Kidney tubule cell (primary cell): ENCODE data around the gene GNAT1.

Source experiments
- DNase-seq: peaks from one replicate; pipeline ENCODE4 v3.0.0-alpha.2; 2018; ENCODE audit warnings: low spot score

The GNAT1 gene

DNA sequence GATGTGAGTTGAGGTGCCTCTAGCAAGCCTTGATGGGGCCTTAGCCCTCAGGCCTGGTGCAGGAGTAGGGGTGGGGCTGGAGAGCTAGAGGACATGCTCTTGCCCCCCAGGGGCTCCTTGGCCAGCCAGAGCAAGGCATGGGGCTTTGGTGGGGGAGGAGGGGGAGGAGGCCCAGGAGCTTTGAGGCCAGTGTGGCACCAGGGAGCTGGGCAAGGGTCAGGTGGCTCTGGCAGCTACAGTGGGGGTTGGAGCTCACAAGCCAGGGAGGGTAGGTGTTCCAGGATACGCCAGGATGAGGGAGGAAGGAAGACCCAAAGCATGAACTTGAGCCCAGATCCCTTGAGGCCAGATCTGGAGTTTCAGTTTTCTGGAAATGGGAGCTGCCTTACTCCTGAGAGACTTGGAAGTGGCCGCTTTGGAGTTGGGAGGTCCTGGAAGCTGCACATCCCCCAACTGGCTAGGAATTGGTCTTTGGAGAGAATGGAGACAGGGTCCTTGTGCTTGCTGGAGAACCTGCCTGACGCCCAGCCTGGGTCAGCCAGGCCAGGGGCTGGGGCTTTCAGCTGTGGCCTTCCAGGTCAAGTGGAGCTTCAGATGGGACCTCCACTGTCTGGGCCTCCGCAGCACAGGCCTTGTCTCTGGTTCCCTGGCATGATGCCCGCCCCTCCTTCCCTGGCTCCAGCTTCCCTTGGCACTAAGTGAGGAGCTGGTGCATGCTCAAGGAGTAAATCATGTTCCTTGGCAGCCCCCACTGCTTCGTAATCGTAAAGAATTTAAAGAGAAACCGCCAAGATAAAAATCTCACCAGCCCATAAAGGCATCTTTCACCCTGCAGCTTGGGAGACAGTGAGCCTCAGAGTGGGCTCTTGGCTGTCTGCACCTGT is 27.6 kb upstream of the GNAT1 start:
- peak; percentile 87 for DNase-seq

- no peak for DNase-seq
These were observed 26.9 kb upstream of the GNAT1 start for GRCh38 chr3:50164481-50164880.

DNA sequence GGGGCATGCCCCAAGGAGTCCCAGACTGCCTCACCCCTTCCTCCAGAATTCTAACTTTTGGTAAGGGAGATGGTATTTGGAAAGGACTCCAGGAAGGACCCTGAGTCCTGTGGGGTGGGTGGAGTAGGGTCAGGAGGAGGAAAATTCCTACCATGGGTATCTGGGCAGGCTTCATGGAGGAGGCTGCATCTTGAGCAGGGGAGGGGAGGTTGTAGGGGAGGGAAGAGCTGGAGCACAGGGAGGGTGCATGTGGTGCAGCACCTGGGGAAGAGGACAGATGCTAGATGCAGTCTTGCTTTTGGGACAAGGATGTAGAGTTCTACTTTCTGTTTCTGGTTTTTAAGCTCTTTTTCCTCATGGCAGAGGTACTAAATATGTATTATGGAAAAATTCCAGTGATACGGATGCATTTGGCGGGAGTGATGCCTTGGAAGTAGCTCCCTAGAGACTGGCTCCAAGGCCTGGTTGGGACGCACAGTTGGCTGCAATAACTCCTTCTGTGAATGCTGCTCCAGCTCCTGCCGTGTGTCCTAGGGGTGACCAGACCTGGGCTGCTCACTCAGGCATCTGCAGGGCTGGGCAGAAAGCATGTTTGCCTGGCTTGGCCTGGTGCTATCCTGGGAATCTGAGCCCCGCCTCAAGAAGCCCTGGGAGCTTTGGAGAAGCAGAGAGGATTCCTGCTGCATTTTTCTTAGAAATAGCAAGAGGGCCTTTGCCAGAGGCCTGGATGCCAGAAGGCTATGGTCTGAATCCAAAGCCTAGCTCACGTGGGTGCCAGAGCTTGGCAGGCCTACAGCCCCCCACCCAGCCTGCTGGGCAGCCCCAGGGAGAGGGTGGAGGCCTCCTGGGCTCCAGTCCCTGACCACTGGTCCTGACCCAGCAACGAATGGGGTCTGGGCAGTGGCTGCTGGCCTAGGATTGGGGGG is 26.2 kb upstream of the GNAT1 start:
- peak; percentile 69 for DNase-seq

DNA sequence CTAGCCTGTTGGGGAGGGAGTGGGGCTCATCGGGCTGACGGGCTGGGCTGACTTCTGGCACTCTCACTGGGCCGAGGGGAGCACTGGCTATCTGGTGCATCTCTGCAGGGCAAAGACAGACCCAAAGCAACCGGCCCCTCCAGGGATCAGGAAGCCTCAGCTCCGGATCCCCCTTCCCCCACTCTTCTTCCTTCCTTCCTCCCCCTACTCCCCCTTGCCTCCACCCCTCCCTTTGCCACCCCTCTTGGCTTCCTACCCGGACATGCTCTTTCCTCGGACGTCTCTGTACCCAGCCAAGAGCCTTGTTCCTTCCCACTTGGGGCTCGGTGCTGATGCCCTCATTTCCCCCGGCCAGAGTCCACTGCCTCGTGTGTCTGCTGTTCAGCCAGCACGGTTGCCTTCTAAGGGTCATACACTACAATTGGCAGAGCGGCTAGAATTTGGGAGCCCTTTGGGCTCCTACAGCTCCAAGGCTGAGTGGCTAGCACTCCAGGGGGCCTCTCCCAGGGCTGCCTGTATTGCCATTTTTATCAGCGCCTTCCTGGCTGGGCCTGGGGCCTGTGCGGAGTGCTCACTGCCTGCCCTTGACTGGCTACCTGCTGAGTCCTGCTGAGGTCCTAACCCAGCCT is 25.4 kb upstream of the GNAT1 start:
- peak; percentile 30 for DNase-seq

- DNase-seq, result peak; percentile 88
These were observed 24.8 kb upstream of the GNAT1 start for GRCh38 chr3:50166620-50167019.

GRCh38 chr3:50167069-50167840 is 24.2 kb upstream of the GNAT1 start:
- peak; percentile 94 for DNase-seq

- DNase-seq, result no peak
These were observed 23.6 kb upstream of the GNAT1 start for GRCh38 chr3:50167841-50168209.

GRCh38 chr3:50168388-50168787 is 23.0 kb upstream of the GNAT1 start:
- no peak for DNase-seq

- no peak for DNase-seq
These were observed 22.6 kb upstream of the GNAT1 start for GRCh38 chr3:50168791-50169190.

DNA sequence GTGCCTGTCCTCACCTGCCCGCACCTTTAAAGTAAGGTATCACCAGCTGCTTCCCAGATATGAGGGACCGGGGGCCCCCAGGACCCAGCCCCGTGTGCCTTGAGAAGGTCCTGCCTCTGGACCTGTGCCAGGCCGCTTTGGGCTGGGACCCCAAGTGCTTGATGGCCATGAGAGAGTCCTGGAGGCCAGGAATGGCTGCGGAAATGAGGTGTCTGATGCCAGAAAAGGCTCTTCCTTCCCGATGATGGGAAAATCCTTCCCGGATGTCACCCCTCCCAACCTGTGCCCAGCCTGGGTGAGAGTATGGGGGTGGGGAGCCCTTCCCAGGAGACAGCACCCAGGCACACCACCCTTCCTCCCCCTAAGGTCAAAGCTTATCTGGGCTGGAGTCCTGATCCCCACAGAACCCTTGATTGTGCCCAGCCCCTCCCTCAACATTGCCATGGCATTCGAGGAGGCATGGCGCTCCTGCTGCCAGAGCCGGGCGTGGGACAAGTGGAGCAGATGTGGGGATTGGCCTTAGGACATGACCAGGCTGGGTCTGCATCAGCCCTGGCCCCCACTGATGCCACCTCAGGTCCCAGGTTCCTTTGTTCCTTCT is 22.1 kb upstream of the GNAT1 start:
- no peak for DNase-seq

- no peak for DNase-seq
These were observed 21.6 kb upstream of the GNAT1 start for GRCh38 chr3:50169858-50170257.

DNA sequence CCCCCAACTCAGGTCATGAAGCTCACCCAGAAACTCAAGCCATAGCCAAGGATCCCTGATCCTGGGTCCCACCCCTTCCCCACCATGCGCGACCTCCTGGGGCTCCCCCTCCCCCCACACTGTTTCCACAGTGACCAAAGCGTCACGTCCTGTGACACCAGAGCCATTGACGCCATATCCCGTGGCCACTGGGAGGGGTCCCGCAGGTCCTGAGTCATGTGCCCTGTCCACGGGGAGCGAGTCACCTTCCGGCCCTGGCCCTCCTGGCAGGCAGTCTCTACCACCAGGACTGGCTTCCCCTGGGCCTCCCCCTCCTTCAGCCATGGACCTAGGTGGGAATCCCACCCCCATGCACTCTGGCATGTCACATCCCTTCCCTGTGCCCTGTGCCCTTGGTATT is 20.7 kb upstream of the GNAT1 start:
- DNase-seq, result peak; percentile 78

GRCh38 chr3:50171540-50172301 is 19.7 kb upstream of the GNAT1 start:
- DNase-seq, result no peak

- DNase-seq, result no peak
These were observed 18.7 kb upstream of the GNAT1 start for GRCh38 chr3:50172626-50173220.

- no peak for DNase-seq
These were observed 17.5 kb upstream of the GNAT1 start for GRCh38 chr3:50173685-50174516.

DNA sequence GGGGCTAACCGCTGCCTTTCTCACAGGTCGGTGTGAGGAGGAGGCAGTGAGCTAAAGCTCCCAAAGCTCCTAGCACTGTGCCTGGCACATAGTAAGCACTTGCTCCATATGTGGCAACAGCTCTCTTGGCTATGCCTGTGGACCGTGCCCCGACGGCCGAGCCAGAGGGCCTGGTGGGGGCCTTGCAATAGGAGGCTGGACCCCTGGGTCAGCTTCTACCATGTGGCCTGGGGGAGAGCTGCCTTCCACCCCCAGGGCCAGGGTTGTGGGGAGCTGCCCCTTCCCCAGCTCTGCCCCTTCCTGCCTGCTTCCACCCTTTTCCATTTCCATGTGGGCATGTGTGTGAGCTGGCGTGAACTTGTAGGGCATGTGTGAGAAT is 16.9 kb upstream of the GNAT1 start:
- DNase-seq, result no peak

DNA sequence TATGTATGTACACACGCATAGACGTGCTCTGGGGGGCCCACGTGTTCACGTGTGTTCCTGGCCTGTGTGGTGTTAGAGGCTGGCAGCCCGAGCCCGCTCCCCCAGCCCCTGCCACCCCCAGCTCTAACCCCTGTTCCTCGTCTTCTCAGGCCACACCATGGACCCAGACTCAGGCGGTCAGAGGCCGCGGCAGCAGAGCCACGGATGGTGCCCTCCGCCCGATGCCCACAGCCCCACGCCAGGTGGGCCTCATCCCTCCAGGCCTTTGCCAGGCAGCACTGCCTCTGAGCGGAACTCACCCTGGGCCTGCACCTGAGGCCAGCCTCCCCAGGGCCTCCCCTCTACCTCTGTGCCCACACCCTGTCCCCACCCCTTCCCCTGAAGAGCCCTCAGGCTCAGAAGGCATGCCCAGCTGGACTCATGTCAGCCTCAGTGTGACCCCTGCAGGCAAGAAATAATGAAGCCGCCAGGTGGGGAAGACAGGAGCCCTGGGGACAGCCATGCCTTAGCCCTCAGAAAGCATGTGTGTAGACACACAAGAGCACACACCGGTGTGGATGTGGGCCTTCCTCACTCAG is 16.4 kb upstream of the GNAT1 start:
- no peak for DNase-seq

- no peak for DNase-seq
These were observed 14.1 kb upstream of the GNAT1 start for GRCh38 chr3:50177346-50177745.

DNA sequence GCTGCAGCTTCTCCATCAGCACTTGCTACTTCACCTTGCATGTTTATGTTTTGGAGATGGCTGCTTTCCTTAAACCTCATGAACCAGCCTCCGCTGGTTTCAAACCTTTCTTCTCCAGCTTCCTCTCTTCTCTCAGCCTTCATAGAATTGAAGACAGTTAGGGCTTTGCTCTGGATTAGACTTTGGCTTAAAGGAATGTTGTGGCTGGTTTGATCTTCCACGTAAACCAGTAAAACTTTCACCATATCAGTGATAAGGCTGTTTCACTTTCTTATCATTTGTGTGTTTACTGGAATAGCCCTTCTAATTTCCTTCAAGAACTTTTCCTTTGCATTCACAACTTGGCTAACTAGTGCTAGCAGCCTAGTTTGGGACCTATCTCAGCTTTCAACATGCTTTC is 11.7 kb upstream of the GNAT1 start:
- DNase-seq, result no peak
